Measurements from ENCODE around the gene JAML.
"Not testable (repeated sequence)": the region's sequence is repeated elsewhere in the genome, so short reads cannot be mapped to it uniquely, and the experiment has no call there.

Gene JAML

DNA sequence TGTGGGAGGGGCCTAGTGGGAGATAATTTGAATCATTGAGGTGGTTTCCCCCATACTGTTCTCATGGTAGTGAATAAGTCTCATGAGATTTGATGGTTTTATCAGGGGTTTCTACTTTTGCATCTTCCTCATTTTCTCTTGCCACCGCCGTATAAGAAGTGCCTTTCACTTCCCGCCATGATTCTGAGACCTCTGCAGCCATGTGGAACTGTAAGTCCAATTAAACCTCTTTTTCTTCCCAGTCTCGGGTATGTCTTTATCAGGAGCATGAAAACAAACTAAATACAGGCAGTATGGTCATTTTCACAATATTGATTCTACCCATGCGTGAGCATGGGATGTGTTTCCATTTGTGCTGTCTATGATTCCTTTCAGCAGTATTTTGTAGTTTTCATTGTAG, 32.0 kb downstream of the JAML start:
- DNase-seq = not testable (repeated sequence)

DNA sequence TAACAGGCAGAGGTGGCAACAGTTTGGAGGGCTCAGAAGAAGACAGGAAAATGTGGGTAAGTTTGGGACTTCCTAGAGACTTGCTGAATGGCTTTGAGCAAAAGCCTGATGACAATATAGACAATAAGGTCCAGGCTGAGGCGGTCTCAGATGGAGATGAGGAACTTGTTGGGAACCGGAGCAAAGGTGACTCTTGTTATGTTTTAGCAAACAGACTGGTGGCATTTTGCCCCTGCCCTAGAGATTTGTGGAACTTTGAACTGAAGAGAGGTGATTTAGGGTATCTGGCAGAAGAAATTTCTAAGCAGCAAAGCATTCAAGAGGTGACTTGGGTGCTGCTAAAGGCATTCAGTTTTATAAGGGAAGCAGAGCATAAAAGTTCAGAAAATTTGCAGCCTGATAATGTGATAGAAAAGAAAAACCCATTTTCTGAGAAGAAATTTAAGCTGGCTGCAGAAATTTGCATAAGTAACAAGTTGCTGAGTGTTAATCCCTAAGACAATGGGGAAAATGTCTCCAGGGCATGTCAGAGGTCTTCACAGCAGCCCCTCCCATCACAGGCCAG, 33.8 kb downstream of the JAML start:
- not testable (repeated sequence) for DNase-seq

DNA sequence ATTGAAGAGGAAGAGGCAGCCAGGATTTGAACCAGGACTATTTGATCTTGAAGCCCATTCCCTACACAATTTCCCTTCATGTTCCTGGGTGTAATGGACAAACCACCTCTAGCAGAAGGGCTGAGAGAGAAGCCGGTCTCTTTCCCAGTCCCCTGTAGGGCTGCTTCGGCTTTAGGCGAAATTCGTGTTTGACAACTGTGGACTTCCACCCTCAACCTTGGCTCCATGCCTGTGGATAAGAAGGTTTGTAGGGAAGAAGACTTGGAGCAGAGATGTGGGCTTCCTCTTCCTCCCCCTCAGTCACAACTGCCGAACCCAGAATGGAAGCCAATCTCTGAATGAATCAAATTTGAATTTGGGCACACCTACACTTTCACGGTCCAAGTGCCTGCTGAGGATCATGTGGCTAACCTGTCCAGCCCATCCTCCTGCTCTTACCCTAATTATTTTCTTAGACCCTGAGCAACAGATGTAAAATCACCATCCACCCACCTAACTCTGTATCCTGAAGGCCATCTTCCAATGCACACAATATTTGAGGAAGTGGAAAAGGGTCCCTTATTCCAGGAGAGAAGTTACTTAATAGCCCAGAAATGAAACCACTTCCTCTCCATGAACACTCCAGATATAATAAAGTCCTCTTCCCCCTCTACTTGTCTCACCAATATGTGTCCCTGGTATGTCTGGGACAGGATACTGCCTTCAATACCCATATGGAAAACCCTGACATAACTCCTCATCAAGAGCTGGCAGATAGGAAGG, 38.3 kb downstream of the JAML start:
- DNase-seq = no peak

DNA sequence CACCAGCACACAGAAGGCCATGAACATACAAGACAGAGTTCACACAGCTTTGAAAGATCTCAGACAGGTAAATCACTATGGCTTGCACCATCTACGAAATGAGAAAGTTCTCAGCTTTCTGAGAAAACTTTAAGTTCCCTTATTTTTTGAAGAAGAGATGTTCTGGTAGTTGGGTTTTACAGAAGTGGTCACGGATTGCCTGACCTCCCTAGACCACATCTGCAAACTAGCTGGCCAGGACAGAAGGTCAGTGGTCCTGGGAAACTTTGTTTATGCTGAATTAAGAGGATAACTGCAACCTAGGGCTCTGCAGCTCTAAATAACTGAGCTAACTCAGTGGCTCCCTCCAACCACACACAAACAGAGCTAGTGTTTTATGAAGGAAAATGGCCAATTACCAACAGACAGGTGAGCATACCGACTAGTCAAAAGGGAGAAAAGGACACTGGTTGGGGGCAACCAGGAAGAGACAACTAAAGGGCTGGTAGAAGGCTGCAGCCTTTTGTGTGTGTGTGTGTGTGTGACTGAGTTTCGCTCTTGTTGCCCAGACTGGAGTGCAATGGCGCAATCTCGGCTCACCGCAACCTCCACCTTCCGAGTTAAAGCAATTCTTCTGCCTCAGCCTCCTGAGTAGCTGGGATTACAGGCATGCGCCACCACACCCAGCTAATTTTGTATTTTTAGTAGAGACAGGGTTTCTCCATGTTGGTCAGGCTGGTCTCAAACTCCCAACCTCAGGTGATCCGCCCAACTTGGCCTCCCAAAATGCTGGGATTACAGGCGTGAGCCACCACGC, 39.8 kb downstream of the JAML start:
- DNase-seq = no peak

DNA sequence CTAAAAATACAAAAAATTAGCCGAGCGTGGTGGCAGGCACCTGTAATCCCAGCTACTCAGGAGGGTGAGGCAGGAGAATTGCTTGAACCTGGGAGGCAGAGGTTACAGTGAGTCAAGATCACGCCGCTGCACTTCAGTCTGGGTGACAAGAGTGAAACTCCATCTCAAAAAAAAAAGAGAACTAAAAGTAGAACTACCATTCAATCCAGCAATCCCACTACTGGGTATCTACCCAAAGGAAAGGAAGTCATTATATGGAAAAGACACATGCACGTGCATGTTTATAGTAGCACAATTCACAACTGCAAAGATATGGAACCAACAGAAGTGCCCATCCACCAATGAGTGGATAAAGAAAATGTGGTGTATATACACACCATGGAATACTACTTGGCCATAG, 41.1 kb downstream of the JAML start:
- DNase-seq = not testable (repeated sequence)

DNA sequence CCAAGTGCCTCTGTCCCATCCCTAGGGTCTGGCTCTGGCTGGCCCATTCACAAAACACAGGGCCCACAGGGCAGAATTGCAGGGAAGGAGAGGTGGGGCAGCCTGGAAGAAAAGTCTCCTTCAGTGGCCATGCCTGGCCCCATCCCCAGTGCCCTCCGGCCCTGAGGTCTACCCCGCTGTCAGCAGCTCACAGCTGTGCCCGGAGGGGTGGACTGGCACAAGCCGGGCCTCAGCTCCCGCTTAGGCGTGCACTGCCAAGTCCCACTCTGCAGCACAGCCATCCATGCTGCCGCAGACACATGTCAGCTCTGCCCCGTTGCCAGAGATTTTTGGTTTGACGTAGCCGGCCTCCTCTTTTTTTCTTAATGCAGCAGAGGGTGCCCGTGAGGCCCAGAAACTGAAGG, 44.5 kb downstream of the JAML start:
- no peak for DNase-seq

DNA sequence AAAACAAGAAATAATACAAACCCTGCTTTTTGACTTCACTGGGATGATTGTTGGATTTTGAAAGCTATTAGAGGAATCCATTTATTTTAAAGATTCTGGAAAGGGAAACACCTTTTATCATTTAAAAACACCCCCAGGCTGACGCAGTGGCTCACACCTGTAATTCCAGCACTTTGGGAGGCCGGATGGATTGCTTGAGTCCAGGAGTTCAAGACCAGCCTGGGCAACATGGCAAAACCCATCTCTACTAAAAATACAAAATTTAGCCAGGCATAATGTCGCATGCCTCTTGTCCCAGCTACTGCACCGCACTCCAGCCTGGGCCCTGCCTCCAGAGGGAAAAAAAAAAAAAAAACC, 48.1 kb downstream of the JAML start:
- DNase-seq = no peak

DNA sequence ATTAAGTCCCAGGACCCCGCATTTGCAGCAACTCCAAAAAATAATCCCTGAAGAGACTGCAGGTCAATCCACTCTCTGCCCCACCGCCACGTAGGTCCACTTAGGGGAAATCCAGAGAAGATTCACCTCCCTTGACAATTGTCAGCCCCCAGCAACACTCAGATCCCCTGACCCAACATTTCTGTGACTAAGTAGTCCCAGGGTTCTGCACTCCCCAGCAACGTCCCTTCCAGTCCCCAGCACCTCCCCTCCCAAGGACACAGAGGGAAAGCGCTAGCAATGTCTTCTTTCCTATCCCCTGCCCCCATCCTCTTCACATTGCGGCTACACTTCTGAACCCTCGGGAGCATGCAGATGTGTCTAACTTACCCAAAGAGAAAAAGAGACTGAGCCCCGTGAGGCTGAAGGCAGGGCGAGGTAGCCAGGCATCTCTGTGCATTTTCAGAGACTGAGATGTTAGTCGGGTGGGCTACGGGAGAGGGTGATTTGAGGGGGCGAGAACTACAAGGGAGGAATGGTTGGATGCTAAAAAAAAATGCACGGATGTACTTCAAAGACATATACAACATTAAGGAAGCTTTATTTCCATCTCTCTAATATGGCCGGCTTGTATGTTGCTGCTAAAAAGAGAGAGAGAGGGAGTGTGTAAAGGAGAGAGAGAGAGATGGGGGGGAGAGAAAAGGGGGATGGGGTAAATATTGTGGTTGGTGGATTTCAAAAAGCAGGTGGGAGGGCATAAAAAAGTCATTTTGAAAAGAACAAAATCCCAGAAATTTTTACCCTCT, 48.6 kb downstream of the JAML start, which contains the start of gene SCN2B:
SCN2B (minus strand) TSS at position 647 of the 785 bp plus-strand sequence; CDS start at position 439, 208 bp downstream.
- no peak for DNase-seq

DNA sequence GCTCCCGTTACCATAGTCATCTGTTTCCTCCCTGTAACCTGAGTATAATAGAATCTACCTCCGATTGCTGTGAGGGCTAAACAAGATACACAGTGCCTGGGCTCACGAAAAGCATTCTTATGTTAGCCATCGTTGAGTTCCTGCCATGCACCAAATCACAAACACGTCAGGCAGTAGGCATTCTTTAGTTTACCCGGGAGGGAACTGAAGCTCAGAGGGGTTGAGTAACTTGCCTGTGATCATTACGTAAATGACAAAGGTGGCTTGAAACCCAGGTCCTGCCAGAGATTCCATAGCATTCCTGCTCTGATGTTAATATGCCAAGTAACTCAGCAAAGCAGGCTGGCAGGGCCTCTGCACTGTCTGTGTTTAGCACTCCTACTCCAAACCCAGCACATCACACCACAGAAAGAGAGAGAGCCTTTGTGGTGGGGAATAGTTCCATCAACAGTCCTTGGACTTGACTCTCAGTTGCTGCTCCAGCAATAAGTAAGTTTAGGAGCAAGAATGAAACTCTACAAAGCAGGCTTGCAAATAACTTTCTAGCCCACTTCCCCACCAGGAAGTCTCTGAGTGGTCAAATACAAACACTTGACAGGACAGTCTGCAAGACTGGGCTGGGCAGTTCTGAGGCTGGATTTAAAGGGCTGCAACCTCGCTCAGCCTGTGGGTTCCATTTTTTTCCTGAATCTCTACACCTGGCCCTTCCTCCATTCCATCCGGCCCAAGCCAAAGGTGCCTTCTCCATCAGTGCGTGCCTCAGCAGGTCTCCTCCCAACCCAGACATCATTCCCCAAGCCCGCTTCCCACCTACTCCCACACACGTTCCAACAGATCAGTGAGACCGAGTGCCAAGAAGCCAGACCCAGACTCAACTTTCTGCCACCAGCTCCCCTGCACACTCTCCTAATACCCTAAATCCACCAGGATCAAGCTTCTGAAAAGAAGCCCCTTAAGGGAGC, 49.5 kb downstream of the JAML start:
- no peak for DNase-seq

DNA sequence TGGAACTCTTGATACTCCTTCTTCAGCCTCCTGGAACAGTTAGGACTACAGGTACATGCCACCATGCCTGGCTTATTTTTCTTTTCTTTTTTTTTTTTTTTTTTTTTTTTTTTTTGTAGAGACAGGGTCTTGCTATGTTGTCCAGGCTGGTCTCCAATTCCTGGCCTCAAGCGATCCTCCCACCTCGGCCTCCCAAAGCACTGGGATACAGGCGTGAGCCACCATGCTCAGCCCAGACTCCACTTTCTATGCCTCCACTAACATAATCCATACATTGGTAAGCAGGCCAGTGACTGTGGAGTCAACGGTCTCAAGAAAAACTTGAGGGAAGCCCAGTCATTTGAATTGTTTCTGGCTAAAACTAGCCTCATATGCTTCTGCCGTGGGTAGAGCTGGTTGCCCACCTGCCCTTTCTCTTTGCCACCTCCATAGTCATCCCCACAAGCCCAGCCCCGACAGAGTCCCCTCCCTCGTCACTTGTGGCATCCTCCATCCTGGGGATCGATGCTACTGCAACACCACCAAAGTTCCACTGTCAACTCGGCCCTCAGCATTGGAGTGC, 50.7 kb downstream of the JAML start:
- DNase-seq = no peak

DNA sequence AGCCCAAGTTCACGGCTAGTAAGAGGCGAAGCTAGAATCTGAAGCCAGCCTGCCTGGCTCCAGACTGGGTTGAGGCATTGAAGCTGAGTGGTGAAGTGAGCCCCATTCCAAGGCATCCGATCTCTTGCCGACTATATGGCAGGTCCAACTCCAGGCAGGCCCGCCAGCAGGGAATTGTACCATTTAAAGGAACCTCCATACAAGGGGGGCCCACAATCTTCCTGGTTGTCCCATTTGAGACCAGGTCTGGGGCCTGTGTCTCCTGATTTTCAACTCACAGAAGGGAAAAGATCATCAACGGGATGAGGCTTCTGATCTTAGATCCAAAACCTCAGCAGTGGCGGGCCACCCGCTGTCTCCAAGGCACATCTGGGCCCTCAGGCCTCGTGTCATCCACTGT, 52.5 kb downstream of the JAML start:
- no peak for DNase-seq

DNA sequence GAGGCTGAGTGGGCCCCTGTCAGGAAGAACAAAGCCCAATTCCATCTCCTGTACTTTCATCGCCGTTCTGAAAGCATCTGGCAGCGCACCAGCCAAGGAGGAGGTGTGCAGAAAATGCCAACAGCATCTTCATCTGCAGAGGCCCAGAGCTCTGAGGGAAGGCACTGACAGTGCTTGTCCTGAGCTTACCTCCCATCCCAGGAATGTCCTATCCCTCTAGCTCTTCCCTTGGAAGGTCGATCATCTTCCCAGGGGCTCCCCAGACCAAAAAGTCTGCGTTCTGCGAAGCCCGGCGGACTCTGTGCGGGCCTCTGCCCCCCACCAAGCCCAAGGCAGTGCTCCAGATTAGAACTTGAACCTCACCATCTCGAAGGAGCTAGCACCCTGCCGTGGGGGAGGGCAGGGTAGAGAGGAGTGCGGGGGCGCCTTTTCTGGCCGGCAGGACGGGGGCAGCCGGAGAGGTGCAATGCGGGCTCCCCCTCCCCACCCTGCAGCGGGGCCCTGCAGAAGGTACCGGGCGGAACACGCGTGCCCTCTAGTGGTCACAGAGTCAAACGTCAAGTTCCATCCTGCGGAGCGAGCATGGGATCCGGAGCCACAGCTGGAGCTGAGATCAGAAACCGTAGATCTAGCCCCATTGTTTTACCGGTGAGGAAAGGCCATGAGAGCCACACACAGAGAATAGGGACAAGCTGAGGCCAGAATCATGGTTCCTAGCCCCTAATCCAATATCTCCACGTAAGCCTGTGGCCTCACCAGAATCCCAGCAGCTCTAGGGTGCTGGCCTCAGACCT, 53.3 kb downstream of the JAML start:
- peak; percentile 83 for DNase-seq

DNA sequence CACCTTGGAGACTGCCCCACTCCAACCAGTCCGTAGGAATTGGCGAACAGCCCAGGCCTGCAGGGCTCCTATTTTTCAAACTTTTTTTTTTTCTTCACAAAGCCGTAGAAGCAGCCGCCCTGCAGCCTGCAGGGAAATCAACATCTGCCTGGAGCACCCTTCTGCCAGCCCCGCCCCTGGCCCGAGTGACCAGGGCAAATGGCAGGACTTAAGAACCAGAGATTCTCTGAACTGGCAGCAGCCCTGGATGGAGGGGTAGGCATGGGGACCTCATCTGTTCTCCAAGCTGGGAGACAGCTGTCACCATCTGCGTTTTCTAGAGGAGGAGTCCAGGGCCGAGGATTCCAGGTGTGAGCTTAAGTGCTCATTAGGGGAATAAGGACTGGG, 53.9 kb downstream of the JAML start:
- DNase-seq = no peak

DNA sequence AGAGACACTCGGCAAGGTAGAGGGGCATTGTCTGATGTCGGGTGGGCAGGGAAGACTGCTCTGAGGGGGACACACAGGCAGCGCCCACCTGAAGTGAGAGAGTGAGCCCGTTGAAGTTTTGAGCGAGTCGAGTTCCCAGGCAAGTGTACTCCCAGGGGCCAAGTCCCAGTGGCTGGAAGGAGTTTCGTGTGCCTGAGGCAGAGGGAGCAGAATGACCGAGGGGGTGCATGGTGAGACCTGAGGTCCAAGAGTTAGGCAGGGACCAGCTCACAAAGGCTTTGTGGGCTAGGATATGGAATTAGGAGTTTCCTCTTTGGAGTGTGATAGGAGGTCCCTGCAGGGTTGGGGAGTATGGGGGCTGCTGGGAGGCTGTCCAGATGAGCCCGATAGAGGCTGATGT, 54.6 kb downstream of the JAML start:
- no peak for DNase-seq

DNA sequence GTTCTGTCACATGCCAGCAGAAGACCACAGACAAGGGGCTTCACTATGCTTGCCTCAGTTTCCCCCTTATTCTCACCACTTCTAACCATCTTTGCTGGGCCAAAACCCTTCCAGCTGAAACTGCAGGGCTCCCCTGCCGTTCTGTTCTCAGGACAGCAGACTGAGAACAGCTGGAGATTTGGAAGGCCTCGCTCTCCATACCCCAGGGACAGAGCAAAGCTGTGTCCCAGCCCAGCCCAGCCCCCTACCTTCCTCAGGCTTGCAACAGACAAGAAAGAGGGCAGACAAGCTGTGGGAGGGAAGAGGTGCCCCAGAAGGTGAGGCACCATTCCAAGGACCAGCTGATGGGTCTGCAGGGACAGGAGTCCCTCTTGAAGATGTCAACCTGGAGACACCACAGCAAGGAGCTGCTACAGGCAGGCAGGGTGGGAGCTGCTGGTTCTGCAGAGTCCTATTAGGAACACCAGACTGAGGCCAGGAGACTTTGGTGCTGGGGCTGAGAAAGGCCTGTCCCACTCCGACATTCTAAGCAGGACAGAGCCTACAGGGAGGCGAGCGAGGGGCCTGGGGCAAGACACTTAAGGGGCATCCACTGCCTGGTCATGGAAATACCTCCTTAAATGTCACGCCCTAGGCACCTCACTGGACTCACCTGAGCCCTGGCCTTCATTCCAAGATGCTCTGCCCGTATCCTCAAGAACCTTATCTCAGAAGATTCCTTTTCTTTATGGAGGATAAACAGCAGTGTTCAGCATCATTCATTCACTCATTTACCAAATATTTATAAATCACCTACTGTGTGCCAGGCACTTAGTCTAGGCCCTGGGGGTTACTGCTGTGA, 55.3 kb downstream of the JAML start:
- DNase-seq = no peak

DNA sequence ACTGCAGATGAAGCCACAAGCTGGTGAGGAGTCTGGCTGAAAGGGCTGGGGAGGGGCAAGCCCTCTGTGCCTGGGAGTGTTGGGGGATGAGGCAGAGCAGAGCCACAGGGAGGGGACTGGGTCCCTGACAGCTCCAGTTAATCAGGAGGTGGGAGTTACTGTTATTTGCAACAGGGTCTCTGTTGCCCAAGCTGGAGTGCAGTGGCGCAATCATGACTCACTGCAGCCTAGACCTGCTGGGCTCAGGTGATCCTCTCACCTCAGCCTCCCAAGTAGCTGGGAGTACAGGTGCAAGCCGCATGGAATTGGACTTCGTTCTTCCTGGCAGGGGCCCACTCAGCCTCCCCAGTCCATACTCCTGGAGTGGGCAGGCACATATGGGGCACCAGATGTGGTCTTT, 56.1 kb downstream of the JAML start:
- DNase-seq = no peak

DNA sequence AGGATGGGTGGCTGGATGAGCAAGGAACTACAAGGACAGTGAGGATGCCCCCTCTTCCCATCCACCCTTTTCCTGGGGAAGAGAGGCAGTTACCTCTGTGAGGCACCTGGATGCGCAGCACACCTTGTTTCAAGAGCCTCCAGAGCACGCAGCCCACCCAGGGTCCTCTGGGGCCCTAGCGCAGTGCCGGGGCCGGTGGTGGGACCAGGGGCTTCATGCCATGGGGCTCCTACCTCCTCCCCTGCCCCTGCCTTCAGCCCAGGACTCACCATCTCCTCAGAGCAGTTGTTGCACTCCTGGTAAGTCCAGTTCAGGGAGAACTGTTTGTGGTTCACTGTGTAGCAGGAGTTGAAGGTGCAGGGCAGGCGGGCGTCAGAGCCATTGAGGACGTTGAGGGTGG, 56.5 kb downstream of the JAML start:
- DNase-seq = no peak

DNA sequence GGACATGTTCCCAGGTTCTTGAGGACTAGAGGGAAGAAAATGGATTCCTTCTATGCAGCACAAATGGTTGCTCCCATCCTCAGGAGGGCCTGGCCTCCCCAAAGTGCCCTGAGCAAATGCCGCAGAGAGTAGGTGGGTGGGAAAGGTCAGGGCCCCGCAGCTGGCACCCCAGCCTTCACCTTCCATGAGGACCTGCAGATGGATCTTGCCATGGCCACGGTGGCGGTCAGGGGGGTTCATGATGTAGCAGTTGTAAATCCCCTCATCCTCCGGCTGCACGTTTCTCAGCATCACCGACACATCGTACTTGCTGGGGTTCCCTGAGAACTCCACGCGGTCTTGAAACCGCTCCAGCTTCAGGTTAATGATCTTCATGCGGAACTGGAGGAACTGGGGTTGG, 56.9 kb downstream of the JAML start:
- no peak for DNase-seq

DNA sequence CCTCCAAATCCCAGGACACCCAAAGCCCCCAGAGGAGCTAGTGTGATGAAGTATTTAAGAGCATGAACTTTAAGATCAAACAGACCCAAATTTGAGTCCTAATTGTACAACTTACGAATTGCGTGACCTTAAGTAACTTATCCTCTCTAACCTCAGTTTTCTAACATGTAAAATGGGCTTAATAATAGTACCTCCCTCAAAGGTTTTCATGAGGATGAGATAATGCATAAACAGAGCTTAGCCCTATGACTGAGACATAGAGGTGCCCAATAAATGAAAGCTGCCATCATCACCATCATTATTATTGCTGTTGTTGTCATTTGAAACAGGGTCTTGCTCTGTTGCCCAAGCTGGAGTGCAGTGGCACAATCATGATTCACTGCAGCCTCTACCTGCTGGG, 57.6 kb downstream of the JAML start:
- no peak for DNase-seq

DNA sequence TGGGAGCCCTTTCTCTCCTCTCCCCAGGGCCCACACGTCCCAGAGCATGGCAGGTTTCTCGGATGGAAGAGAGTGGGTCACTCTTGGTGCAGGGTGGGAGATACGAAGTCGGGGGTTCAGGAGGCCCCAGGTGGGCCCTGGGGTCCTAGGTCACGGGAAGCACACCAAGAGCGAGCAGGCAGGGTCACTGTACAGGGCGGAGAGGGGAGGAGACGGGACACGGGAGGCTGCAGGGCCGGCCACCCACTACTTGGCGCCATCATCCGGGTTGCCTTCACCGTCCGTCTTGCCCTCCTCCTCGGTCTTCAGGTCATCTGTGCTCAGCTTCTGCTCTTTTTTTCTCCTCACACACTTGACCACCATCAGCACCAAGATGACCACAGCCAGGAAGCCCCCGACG, 58.2 kb downstream of the JAML start:
- DNase-seq = no peak

All from activated T-cell treated with anti-CD3 and anti-CD28 coated beads, Interleukin-2, amount 50 U/mL, for 48 hours (primary cell).